Measurements from ENCODE around the gene TGFA.

The TGFA gene

GRCh38 chr2:70425682-70426301 lies 127.8 kb downstream of the TGFA start:
- no peak for DNase-seq (ENCODE audit: low read depth in 2 of 3, low spot score in 1 of 3)

GRCh38 chr2:70420740-70421139 lies 132.9 kb downstream of the TGFA start:
- no peak for DNase-seq (ENCODE audit: low read depth in 2 of 3, low spot score in 1 of 3)

- no peak for DNase-seq (ENCODE audit: low read depth in 2 of 3, low spot score in 1 of 3)
These were observed 133.5 kb downstream of the TGFA start for GRCh38 chr2:70420143-70420542.

- no peak for DNase-seq (ENCODE audit: low read depth in 2 of 3, low spot score in 1 of 3)
These were observed 135.1 kb downstream of the TGFA start for GRCh38 chr2:70418514-70418913.

- no peak for DNase-seq (ENCODE audit: low read depth in 2 of 3, low spot score in 1 of 3)
These were observed 136.6 kb downstream of the TGFA start for GRCh38 chr2:70417011-70417410.

GRCh38 chr2:70412294-70413070 lies 141.1 kb downstream of the TGFA start:
- DNase-seq (ENCODE audit: low read depth in 2 of 3, low spot score in 1 of 3) = no peak

GRCh38 chr2:70411483-70412125 lies 142.0 kb downstream of the TGFA start:
- no peak for DNase-seq (ENCODE audit: low read depth in 2 of 3, low spot score in 1 of 3)

GRCh38 chr2:70403267-70404053 lies 150.2 kb downstream of the TGFA start:
- DNase-seq (ENCODE audit: low read depth in 2 of 3, low spot score in 1 of 3) = no peak

- no peak for DNase-seq (ENCODE audit: low read depth in 2 of 3, low spot score in 1 of 3)
These were observed 153.1 kb downstream of the TGFA start for GRCh38 chr2:70400539-70400938.

GRCh38 chr2:70399046-70399445 lies 154.6 kb downstream of the TGFA start:
- DNase-seq (ENCODE audit: low read depth in 2 of 3, low spot score in 1 of 3) = no peak

Data from stimulated activated CD4-positive, alpha-beta T cell treated with anti-CD3 and anti-CD28 coated beads, Interleukin-12 subunit alpha, Interleukin-12 subunit beta, amount 100 ng/mL, for 48 hours (primary cell).